A673 (cell line): Measurements from ENCODE around the gene RNF186. TPM values are rescaled to one million over a fixed set of nuclear protein-coding genes. Genes with fewer than 3 reads are reported as not detected.

Source experiments
- BruUV-seq: library from RNA; stranded (reverse); fragments of 400-500 nt; replicated peaks from 2 replicates; lab custom pipeline; 2021; lab: Mats Ljungman, UMichigan
- CTCF ChIA-PET: fragments of 300-600 bp; sonication (Branson Sonifier 250); formaldehyde crosslinking; loops from one replicate; lab custom pipeline; 2022; ENCODE audit warnings: antibody characterized with exemption; lab: Charles Lee
- POLR2A ChIA-PET: fragments of 300-600 bp; sonication (Branson Sonifier 250); formaldehyde crosslinking; loops from one replicate; lab custom pipeline; 2022; ENCODE audit warnings: antibody characterized with exemption; ENCODE audit not compliant: low non-redundant PET; lab: Charles Lee
- DNase-seq: peaks from one replicate; pipeline ENCODE4 v3.0.0-alpha.2; 2015; ENCODE audit warnings: low spot score
- H3K27ac ChIP-seq: fragments of 200-600 bp; sonication (generic); 2 replicates; pipeline ENCODE4 v1.5.1; 2016; ENCODE audit warnings: mixed run types, low read depth, mild to moderate bottlenecking, mixed read lengths, antibody characterized with exemption, low read length; ENCODE audit not compliant: poor library complexity, severe bottlenecking
- H3K27me3 ChIP-seq: fragments of 200-600 bp; sonication (generic); replicated peaks from 2 replicates; pipeline ENCODE4 v1.6.1; 2017; ENCODE audit warnings: mixed run types, low read depth, mild to moderate bottlenecking, mixed read lengths, antibody characterized with exemption, low read length; ENCODE audit not compliant: insufficient read depth, poor library complexity
- H3K36me3 ChIP-seq: fragments of 200-600 bp; sonication (generic); 2 replicates; pipeline ENCODE4 v1.6.1; 2016; ENCODE audit warnings: mixed run types, mild to moderate bottlenecking, mixed read lengths, antibody characterized with exemption, low read length; ENCODE audit not compliant: insufficient read depth, poor library complexity, severe bottlenecking
- H3K4me1 ChIP-seq: fragments of 200-600 bp; sonication (generic); 2 replicates; pipeline ENCODE4 v1.6.1; 2017; ENCODE audit warnings: mixed run types, mild to moderate bottlenecking, mixed read lengths, antibody characterized with exemption, low read length; ENCODE audit not compliant: insufficient read depth, poor library complexity, severe bottlenecking
- H3K4me3 ChIP-seq: fragments of 200-600 bp; sonication (generic); 2 replicates; pipeline ENCODE4 v1.5.1; 2016; ENCODE audit warnings: low read depth, mixed run types, mild to moderate bottlenecking, mixed read lengths, low read length; ENCODE audit not compliant: poor library complexity, severe bottlenecking
- H3K9me3 ChIP-seq: fragments of 200-600 bp; sonication (generic); 2 replicates; pipeline ENCODE4 v1.6.1; 2016; ENCODE audit warnings: mixed run types, low read depth, mild to moderate bottlenecking, mixed read lengths, antibody characterized with exemption, low read length; ENCODE audit not compliant: poor library complexity, severe bottlenecking
- CTCF ChIP-seq: fragments of 300-800, 200-600 bp; sonication (generic); conservative IDR thresholded peaks from 2 replicates; pipeline ENCODE4 v1.5.1; 2017; ENCODE audit warnings: low read depth, mild to moderate bottlenecking, antibody characterized with exemption, low read length, moderate library complexity, mixed read lengths
- EZH2 ChIP-seq: fragments of 200-600 bp; sonication (generic); IDR thresholded peaks from 2 replicates; pipeline ENCODE4 v1.6.1; 2017; ENCODE audit warnings: borderline replicate concordance, low read depth, mild to moderate bottlenecking, mixed read lengths, antibody characterized with exemption, low read length; ENCODE audit not compliant: poor library complexity, severe bottlenecking
- intact Hi-C: fragments of 100-400 bp; cut with micrococcal nuclease; formaldehyde crosslinking; loops from one replicate; pipeline ENCODE4 v1.10.0; 2022; ENCODE audit not compliant: unreplicated experiment
- total RNA-seq: library from RNA; stranded (reverse); gene quantifications from 2 replicates; pipeline ENCODE4 v1.2.3, GENCODE V29; 2021

RNF186 gene
- total RNA-seq, 1 experiment from 2014 or later, result not detected

DNA sequence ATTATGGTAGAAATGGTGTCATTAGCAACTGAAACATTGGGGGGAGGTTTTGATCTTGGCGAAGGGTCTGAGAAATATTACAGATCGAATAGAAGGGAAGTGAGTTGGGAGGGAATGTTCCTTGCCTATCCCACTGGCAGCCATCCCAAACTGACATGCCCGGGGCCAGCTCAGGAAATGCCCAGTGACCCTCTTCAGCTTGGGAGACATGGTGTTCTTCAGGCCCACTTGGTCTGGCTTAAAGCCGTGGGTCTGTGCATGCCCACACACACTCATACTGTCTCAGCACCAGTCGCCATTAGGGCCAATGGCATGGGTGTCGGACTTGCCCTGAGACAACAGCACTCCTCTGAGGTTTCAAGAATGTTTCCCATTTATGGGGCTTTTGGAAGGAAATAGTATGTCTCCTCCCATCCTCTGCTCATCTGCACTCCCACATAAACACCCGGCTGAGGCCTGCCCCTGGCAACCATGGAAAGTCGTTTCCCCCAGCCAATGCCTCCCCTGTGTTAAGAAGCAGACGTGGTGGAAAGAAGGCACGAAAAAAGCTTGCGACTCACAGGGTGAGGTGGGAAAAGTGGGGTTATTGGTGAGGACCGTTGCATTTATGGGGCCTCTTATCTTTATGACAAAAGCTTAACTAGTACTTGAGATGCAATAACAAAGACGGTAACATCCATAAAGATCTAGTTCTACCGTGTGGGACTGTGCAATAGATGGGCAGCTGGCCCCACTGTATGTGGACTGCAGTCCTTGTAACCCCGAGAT is 2.0 kb downstream of the RNF186 start:
- intact Hi-C loops, result loop anchor here (5.0 kb wide), 1 partner anchor 96 kb away; no protein-coding TSS in a partner anchor
- no peaks in the 10 kb centered on the region for H3K9me3 ChIP-seq
- no peaks in the 10 kb centered on the region for H3K27me3 ChIP-seq
- no peak for TF ChIP-seq CTCF
- no peak for TF ChIP-seq EZH2
- no peaks in the 10 kb centered on the region for H3K36me3 ChIP-seq
- CTCF ChIA-PET, result no interaction called here
- no peaks in the 10 kb centered on the region for H3K4me1 ChIP-seq
- POLR2A ChIA-PET, result no interaction called here
- no peak for DNase-seq
- no peak overlapping the region for H3K4me3 ChIP-seq
- H3K27ac ChIP-seq, result no peak overlapping the region
- BruUV-seq, result no TSS peak

- POLR2A ChIA-PET, result no interaction called here
- DNase-seq, result peak; percentile 70
- intact Hi-C loops, result loop anchor here (1.0 to 5.0 kb wide), 3 partner anchors 19 to 94 kb away; no protein-coding TSS in a partner anchor
These were observed 3.8 kb downstream of the RNF186 start for GRCh38 chr1:19811206-19811851.

More at GRCh38 chr1:19811206-19811851, 3.8 kb downstream of the RNF186 start:
- no peak overlapping the region for H3K4me3 ChIP-seq
- TF ChIP-seq EZH2, result no peak
- peak; percentile 79 for TF ChIP-seq CTCF
- H3K36me3 ChIP-seq, result no peaks in the 10 kb centered on the region
- H3K27me3 ChIP-seq, result no peaks in the 10 kb centered on the region
- H3K27ac ChIP-seq, result no peak overlapping the region
- no TSS peak for BruUV-seq
- H3K9me3 ChIP-seq, result no peaks in the 10 kb centered on the region
- no peaks in the 10 kb centered on the region for H3K4me1 ChIP-seq
- CTCF ChIA-PET, result interaction anchor here (1.2 kb wide), 1 partner anchor 96 kb away, joined by 6 read pairs; no protein-coding TSS in a partner anchor
